SKM-1 treated with dmso at 0.1 percent for 144 hours (cell line): ENCODE results near the gene CD37.
"Not testable (repeated sequence)": the region's sequence is repeated elsewhere in the genome, so short reads cannot be mapped to it uniquely, and the experiment has no call there.

Source experiments
- DNase-seq: peaks from one replicate; lab custom pipeline; 2025; ENCODE audit not compliant: unreplicated experiment; lab: John Stamatoyannopoulos, UW

The CD37 gene

DNA sequence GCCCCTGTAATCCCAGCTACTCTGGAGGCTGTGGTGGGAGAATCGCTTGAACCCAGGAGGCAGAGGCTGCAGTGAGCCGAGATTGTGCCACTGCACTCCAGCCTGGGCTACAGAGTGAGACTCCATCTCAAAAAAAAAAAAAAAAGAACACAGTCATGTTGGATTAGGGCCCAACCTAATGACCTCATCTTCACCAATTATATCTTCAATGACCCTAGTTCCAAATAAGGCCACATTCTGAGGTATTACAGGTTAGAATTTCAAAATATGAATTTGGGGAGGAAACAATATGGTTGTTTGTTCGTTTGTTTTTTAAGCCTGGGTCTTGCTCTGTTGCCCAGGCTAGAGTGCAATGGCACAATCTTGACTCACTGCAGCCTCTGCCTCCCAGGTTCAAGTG, 38.0 kb downstream of the CD37 start:
- DNase-seq = not testable (repeated sequence)

DNA sequence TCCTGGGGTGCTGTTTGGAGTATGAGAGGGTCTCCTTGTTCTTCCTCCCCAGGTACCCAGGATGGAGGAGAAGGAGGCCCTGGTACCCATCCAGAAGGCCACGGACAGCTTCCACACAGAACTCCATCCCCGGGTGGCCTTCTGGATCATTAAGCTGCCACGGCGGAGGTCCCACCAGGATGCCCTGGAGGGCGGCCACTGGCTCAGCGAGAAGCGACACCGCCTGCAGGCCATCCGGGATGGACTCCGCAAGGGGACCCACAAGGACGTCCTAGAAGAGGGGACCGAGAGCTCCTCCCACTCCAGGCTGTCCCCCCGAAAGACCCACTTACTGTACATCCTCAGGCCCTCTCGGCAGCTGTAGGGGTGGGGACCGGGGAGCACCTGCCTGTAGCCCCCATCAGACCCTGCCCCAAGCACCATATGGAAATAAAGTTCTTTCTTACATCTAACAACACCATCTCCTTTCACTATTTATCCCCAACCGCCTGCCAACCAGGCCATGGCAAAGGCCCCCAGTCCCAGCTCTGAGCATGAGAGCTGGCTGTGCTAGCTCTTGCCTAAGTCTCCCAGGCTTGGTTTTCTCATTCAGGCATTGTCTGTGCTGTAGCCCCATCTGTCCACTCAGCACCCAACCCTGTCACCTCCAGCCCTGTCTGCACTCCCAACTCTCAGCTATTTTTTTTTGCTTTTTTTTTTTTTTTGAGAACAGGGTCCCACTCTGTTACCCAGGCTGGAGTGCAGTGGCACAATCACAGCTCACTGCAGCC, 39.6 kb downstream of the CD37 start:
- no peak for DNase-seq

- DNase-seq = no peak
Observed at GRCh38 chr19:49378512-49378911, 43.3 kb downstream of the CD37 start.

GRCh38 chr19:49380391-49380790, 45.2 kb downstream of the CD37 start:
- no peak for DNase-seq

DNA sequence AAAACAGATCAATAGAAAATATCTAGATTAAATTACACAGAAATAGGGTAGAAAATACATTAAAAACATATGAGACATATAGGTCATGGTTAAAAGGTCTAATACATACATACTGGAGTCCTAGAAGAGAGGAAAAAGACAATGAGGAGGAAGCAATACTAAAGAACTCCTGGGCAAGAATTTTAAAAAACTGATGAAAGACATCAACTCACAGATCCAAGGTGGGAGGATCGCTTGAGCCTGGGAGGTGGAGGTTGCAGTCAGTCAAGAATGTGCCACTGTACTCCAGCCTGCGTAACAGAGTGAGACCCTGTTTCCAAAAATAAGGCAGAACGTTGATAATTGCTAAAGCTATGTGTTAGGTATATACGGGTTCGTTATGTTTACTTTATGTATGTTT, 47.4 kb downstream of the CD37 start:
- DNase-seq = no peak

GRCh38 chr19:49383599-49383998, 48.4 kb downstream of the CD37 start:
- DNase-seq = no peak

GRCh38 chr19:49387936-49388372, 52.7 kb downstream of the CD37 start, which contains the start of gene KASH5:
Gene KASH5 (plus strand): TSS chr19:49388249. CDS start chr19:49390884, 2,635 bp downstream.
- no peak for DNase-seq

GRCh38 chr19:49389406-49389805, 54.2 kb downstream of the CD37 start:
- DNase-seq = no peak
